HepG2 (cell line): ENCODE measurements around the gene HDGF. TPM values are rescaled to one million over a fixed set of nuclear protein-coding genes. Genes with fewer than 3 reads are reported as not detected.
A peak's percentile ranks its signal among the peaks of the same experiment; 100 is the strongest.

Experiments used
- ATF5 ChIP-seq: sonication (generic); formaldehyde crosslinking; IDR thresholded peaks from 2 replicates; pipeline ENCODE4 v1.4.0; 2020; ENCODE audit warnings: mild to moderate bottlenecking, low read depth, missing genetic modification reagents
- BHLHE40 ChIP-seq: IDR thresholded peaks from 2 replicates; pipeline ENCODE4 v1.6.1; 2011; ENCODE audit warnings: low read length, improper control_type of control experiment
- CBX1 ChIP-seq: IDR thresholded peaks from one replicate; pipeline ENCODE4 v1.6.1; 2016; ENCODE audit warnings: antibody characterized with exemption, low read depth
- DR1 ChIP-seq: sonication (generic); formaldehyde crosslinking; IDR thresholded peaks from 2 replicates; pipeline ENCODE4 v1.8.0; 2021; ENCODE audit warnings: mild to moderate bottlenecking, missing genetic modification reagents, inconsistent platforms
- ETV6 ChIP-seq: sonication (generic); formaldehyde crosslinking; conservative IDR thresholded peaks from 2 replicates; pipeline ENCODE4 v1.4.0; 2020; ENCODE audit warnings: missing genetic modification reagents
- FOSL1 ChIP-seq: sonication (generic); formaldehyde crosslinking; IDR thresholded peaks from 2 replicates; pipeline ENCODE4 v1.9.0; 2021; ENCODE audit warnings: missing genetic modification reagents, borderline replicate concordance
- HINFP ChIP-seq: sonication (generic); formaldehyde crosslinking; IDR thresholded peaks from 2 replicates; pipeline ENCODE4 v1.4.0; 2020; ENCODE audit warnings: low read depth, mild to moderate bottlenecking, missing genetic modification reagents
- HMGXB3 ChIP-seq: sonication (generic); formaldehyde crosslinking; IDR thresholded peaks from 2 replicates; pipeline ENCODE4 v1.4.0; 2020; ENCODE audit warnings: missing genetic modification reagents, borderline replicate concordance
- NONO ChIP-seq, 2 experiments: fragments of 450-650 bp in 1 of 2; sonication (generic) in 1 of 2; formaldehyde crosslinking in 1 of 2; IDR thresholded peaks in 1 of 2; conservative IDR thresholded peaks in 1 of 2; 2 replicates each; pipeline versions ENCODE4 v1.6.1 to v1.8.0; 2017 to 2022; ENCODE audit warnings: mild to moderate bottlenecking in 1 of 2, missing genetic modification reagents in 1 of 2, moderate library complexity in 1 of 2
- NRL ChIP-seq: sonication (generic); formaldehyde crosslinking; IDR thresholded peaks from 2 replicates; pipeline ENCODE4 v1.5.0; 2020; ENCODE audit warnings: missing genetic modification reagents, mild to moderate bottlenecking, moderate library complexity, borderline replicate concordance
- ZNF784 ChIP-seq: sonication (generic); formaldehyde crosslinking; IDR thresholded peaks from 2 replicates; pipeline ENCODE4 v1.5.1; 2020; ENCODE audit warnings: missing genetic modification reagents, mild to moderate bottlenecking, borderline replicate concordance
- polyA plus RNA-seq, 8 experiments: library from polyadenylated mRNA; depleted of rRNA in 3 of 8; stranded (reverse) in 7 of 8; unstranded in 1 of 8; fragments of >200 nt; fragmentation: Illumina TruSeq in 4 of 8; extraction: Trizol in 4 of 8; gene quantifications; 2 replicates each; pipeline versions ENCODE4 v1.2.1 to v1.2.3, GENCODE V29; 2011 to 2016; ENCODE audit warnings: low read depth in 4 of 8, missing spikeins in 1 of 8, mixed read lengths in 1 of 8; ENCODE audit not compliant: insufficient read depth in 1 of 8
- total RNA-seq, 5 experiments: library from RNA; depleted of rRNA; stranded (reverse); fragments of >200 nt; fragmentation: Illumina TruSeq; extraction: Trizol; gene quantifications; 2 replicates each; pipeline ENCODE4 v1.2.3, GENCODE V29; 2016; ENCODE audit warnings: low read depth in 1 of 5
- TF ChIP-seq, protein P1 (sequence below): sonication (generic); IDR thresholded peaks from 2 replicates; pipeline ENCODE4 v1.6.1; 2016; ENCODE audit warnings: low read depth, borderline replicate concordance
- TF ChIP-seq, protein P2 (sequence below): sonication (generic); formaldehyde crosslinking; IDR thresholded peaks from 2 replicates; pipeline ENCODE4 v1.4.0; 2020; ENCODE audit warnings: missing genetic modification reagents, mild to moderate bottlenecking, borderline replicate concordance

HDGF gene
- total and polyA plus RNA-seq, 2 of the 13 experiments (the other 11 are each of a cell fraction or from before 2014, with no cell fraction given): 156 to 196 TPM

GRCh38 chr1:156751757-156752481 lies 444 bp upstream of the HDGF start (continued):
- TF ChIP-seq, protein P1, sequence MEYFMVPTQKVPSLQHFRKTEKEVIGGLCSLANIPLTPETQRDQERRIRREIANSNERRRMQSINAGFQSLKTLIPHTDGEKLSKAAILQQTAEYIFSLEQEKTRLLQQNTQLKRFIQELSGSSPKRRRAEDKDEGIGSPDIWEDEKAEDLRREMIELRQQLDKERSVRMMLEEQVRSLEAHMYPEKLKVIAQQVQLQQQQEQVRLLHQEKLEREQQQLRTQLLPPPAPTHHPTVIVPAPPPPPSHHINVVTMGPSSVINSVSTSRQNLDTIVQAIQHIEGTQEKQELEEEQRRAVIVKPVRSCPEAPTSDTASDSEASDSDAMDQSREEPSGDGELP: peak; percentile 14; the same call in 1 of the 2 replicates
- TF ChIP-seq HINFP (CRISPR knock-in tag) (peak; percentile 58; the same call in 1 of the 2 replicates), NRL (CRISPR knock-in tag) (peak; percentile 77; the same call in 1 of the 2 replicates), BHLHE40 (peak; percentile 61; the same call in 1 of the 2 replicates), NONO (IDR thresholded peaks at IDR 0.05) (no peak), NONO (CRISPR knock-in tag; conservative IDR thresholded peaks at IDR 0.05) (peak; percentile 97), ATF5 (CRISPR knock-in tag) (0 out of 2 replicates have a peak, but pooled peaks have one; percentile 47), CBX1 (no peak), HMGXB3 (CRISPR knock-in tag) (peak; percentile 67; the same call in 1 of the 2 replicates), ETV6 (peak; percentile 87), FOSL1 (CRISPR knock-in tag) (no peak), DR1 (CRISPR knock-in tag) (0 out of 2 replicates have a peak, but pooled peaks have one; percentile 11), ZNF784 (no peak)
- TF ChIP-seq, protein P2, sequence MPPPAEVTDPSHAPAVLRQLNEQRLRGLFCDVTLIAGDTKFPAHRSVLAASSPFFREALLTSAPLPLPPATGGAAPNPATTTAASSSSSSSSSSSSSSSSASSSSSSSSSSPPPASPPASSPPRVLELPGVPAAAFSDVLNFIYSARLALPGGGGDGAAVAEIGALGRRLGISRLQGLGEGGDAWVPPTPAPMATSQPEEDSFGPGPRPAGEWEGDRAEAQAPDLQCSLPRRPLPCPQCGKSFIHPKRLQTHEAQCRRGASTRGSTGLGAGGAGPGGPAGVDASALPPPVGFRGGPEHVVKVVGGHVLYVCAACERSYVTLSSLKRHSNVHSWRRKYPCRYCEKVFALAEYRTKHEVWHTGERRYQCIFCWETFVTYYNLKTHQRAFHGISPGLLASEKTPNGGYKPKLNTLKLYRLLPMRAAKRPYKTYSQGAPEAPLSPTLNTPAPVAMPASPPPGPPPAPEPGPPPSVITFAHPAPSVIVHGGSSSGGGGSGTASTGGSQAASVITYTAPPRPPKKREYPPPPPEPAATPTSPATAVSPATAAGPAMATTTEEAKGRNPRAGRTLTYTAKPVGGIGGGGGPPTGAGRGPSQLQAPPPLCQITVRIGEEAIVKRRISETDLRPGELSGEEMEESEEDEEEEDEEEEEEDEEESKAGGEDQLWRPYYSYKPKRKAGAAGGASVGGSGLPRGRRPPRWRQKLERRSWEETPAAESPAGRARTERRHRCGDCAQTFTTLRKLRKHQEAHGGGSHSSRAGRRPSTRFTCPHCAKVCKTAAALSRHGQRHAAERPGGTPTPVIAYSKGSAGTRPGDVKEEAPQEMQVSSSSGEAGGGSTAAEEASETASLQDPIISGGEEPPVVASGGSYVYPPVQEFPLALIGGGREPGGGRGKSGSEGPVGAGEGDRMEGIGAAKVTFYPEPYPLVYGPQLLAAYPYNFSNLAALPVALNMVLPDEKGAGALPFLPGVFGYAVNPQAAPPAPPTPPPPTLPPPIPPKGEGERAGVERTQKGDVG (CRISPR knock-in tag): no peak
